Activated CD8-positive, alpha-beta T cell treated with anti-CD3 and anti-CD28 coated beads for 36 hours (primary cell): ENCODE measurements around the gene ST8SIA1. TPM values are rescaled to one million over a fixed set of nuclear protein-coding genes. Genes with fewer than 3 reads are reported as not detected.

Experiments
- ATAC-seq: fragments of 200-7000 bp; cut with Tn5 transposase; one replicate; pipeline ENCODE4 v1.10.0; 2021; ENCODE audit warnings: mild to moderate bottlenecking, moderate library complexity
- CTCF ChIA-PET: fragments of 350-600 bp; sonication (Branson Sonifier 250); formaldehyde crosslinking; loops from one replicate; lab custom pipeline; 2021; ENCODE audit warnings: antibody characterized with exemption; lab: Charles Lee
- POLR2A ChIA-PET: fragments of 350-600 bp; sonication (Branson Sonifier 250); formaldehyde crosslinking; loops from one replicate; lab custom pipeline; 2021; ENCODE audit warnings: antibody characterized with exemption; lab: Charles Lee
- DNase-seq: peaks from one replicate; pipeline ENCODE4 v3.0.0-alpha.2; 2020
- H3K27ac Mint-ChIP-seq: one replicate; pipeline ENCODE4 v1.8.0; 2021; ENCODE audit warnings: mild to moderate bottlenecking, mixed read lengths
- H3K27me3 Mint-ChIP-seq: one replicate; pipeline ENCODE4 v1.8.0; 2021; ENCODE audit warnings: mixed read lengths
- H3K36me3 Mint-ChIP-seq: one replicate; pipeline ENCODE4 v1.8.0; 2021; ENCODE audit warnings: low read depth, mixed read lengths
- H3K4me1 Mint-ChIP-seq: one replicate; pipeline ENCODE4 v1.8.0; 2021; ENCODE audit warnings: low read depth, mixed read lengths
- H3K4me3 Mint-ChIP-seq: one replicate; pipeline ENCODE4 v1.8.0; 2021; ENCODE audit warnings: mild to moderate bottlenecking, moderate library complexity, mixed read lengths
- H3K9me3 Mint-ChIP-seq: one replicate; pipeline ENCODE4 v1.8.0; 2021; ENCODE audit warnings: mixed read lengths
- intact Hi-C: fragments of 100-400 bp; cut with micrococcal nuclease; formaldehyde crosslinking; loops from one replicate; pipeline ENCODE4 v1.10.0; 2022
- total RNA-seq, 2 experiments: library from RNA; stranded (reverse); gene quantifications; one replicate each; pipeline ENCODE4 v1.2.3, GENCODE V29; 2021
- TF ChIP-seq, protein P1 (sequence below): fragments of 200-600 bp; IDR thresholded peaks from one replicate; pipeline ENCODE4 v1.8.0; 2022; ENCODE audit warnings: antibody characterized with exemption, mild to moderate bottlenecking

Gene ST8SIA1
- total RNA-seq, 2 experiments from 2014 or later: 1.5 to 2.5 TPM

DNA sequence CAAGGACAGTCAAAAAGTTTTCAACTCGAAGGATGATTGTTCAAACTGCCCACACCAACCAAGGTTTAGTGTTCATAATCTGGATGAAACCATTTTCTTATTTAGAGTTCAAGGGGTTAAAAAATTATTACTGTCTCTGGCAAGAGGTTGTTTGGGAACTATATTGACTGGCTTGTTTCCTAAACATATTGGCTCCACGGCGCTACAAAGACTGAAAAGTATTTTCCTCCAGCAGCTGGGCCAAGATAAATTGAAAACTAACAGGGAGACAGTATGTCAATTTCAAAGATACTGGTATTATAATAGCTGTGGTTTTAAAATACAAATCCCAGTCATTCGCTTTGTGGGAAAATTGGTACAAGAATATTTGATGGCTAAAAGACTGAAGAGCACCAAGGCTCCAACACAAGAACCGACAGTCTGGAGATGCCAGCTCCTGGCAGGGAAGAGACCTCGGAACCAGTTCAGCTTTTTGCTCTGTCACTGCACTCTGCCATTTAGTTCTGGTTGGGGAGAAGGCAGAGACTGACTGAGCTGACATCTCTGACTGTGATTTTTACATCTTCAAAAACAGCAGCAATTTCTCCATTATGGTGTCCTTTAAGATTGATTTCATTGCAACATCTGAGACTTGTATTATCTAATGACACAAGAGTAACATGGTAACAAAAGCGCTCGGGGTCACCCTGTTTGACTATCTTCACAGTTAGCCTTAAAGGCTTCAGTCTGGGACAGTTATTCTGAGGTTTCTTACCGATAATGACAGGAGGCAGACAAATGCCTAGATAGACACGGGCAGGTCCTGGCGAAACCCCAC lies 62.0 kb downstream of the ST8SIA1 start:
- Mint-ChIP-seq H3K27me3 (peaks cover 4% of the 10 kb centered on the region), H3K4me1 (peaks cover 5% of the 10 kb centered on the region), H3K9me3 (no peaks in the 10 kb centered on the region), H3K36me3 (no peaks in the 10 kb centered on the region), H3K27ac (no peak overlapping the region), H3K4me3 (no peak overlapping the region)
- DNase-seq: no peak
- ATAC-seq: no peak
- POLR2A ChIA-PET: interaction anchor here (0.5 kb wide), 1 partner anchor 57 kb away, joined by 3 read pairs; no protein-coding TSS in a partner anchor
- TF ChIP-seq, protein P1, sequence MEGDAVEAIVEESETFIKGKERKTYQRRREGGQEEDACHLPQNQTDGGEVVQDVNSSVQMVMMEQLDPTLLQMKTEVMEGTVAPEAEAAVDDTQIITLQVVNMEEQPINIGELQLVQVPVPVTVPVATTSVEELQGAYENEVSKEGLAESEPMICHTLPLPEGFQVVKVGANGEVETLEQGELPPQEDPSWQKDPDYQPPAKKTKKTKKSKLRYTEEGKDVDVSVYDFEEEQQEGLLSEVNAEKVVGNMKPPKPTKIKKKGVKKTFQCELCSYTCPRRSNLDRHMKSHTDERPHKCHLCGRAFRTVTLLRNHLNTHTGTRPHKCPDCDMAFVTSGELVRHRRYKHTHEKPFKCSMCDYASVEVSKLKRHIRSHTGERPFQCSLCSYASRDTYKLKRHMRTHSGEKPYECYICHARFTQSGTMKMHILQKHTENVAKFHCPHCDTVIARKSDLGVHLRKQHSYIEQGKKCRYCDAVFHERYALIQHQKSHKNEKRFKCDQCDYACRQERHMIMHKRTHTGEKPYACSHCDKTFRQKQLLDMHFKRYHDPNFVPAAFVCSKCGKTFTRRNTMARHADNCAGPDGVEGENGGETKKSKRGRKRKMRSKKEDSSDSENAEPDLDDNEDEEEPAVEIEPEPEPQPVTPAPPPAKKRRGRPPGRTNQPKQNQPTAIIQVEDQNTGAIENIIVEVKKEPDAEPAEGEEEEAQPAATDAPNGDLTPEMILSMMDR: no peak
- intact Hi-C loops: no loop called here
- CTCF ChIA-PET: interaction anchor here (1.2 kb wide), 1 partner anchor 9 kb away, joined by 3 read pairs; no protein-coding TSS in a partner anchor

DNA sequence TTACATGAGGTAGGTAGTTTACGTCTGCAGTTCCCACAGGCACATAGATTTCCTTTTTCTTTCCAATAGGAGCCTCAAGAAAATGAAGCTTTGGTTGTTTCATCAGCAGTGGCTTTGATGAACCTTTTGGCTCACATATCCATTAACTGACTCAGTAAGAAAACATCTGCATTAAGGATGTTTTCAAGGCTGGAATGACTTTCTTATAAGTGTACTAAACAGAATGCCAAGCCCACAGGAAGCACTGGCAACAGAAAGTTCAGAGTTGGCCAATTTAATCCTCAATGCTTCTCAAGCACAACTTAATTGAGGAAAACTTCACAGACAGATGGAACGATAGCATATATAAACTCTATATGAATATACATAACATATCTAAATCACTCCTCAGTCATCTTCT lies 63.5 kb downstream of the ST8SIA1 start:
- POLR2A ChIA-PET: no interaction called here
- intact Hi-C loops: no loop called here
- no peak overlapping the region for H3K27ac Mint-ChIP-seq
- H3K27me3 Mint-ChIP-seq: peaks cover 4% of the 10 kb centered on the region
- ATAC-seq (no peak), DNase-seq (no peak)
- no peak overlapping the region for H3K4me3 Mint-ChIP-seq
- no peaks in the 10 kb centered on the region for H3K36me3 Mint-ChIP-seq
- CTCF ChIA-PET: no interaction called here
- H3K9me3 Mint-ChIP-seq: no peaks in the 10 kb centered on the region
- peaks cover 7% of the 10 kb centered on the region for H3K4me1 Mint-ChIP-seq
- TF ChIP-seq, protein P1: no peak

DNA sequence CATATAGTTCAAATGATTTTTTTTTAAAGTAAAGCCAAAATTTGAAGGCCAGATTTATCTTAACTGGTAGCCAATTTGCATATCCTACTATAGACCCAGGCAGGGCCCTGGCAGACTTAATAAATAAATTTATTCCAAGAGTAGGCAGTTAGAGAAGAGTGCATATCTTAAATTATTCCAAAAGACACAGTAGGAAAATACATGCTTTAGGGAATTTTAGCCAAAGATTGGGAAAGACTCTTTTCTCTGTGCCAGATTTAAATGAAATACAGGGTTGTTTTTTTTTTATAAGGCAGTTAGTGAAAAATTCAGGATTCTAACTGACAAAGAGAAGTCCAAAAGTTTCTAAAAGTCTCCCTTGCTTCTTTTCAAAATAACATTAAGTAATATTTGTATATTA lies 65.5 kb downstream of the ST8SIA1 start:
- no peaks in the 10 kb centered on the region for H3K9me3 Mint-ChIP-seq
- H3K4me3 Mint-ChIP-seq: no peak overlapping the region
- peaks cover 4% of the 10 kb centered on the region for H3K27me3 Mint-ChIP-seq
- DNase-seq (no peak), ATAC-seq (no peak)
- intact Hi-C loops: no loop called here
- POLR2A ChIA-PET: no interaction called here
- peaks cover 7% of the 10 kb centered on the region for H3K4me1 Mint-ChIP-seq
- H3K36me3 Mint-ChIP-seq: no peaks in the 10 kb centered on the region
- no peak overlapping the region for H3K27ac Mint-ChIP-seq
- TF ChIP-seq, protein P1: no peak
- CTCF ChIA-PET: no interaction called here

DNA sequence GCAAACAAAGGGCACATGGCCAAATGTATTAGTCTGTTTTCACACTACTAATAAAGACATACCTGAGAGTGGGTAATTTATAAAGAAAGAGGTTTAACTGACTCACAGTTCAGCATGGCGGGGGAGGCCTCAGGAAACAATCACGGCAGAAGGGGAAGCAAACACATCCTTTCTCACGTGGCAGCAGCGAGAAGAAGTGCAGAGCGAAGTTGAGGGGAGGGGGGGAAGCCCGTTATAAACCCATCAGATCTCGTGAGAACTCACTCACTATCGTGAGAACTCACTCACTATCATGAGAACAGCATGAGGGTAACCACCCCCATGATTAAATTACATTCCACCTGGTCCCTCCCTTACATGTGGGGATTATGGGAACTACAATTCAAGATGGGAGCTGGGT lies 66.1 kb downstream of the ST8SIA1 start:
- Mint-ChIP-seq H3K27ac (peak overlapping the region; percentile 43), H3K4me3 (peak overlapping the region; percentile 8), H3K27me3 (peaks cover 4% of the 10 kb centered on the region), H3K4me1 (peaks cover 7% of the 10 kb centered on the region), H3K36me3 (no peaks in the 10 kb centered on the region), H3K9me3 (no peaks in the 10 kb centered on the region)
- POLR2A ChIA-PET: no interaction called here
- ATAC-seq (peak; percentile 37), DNase-seq (peak; percentile 28)
- CTCF ChIA-PET: no interaction called here
- intact Hi-C loops: no loop called here
- TF ChIP-seq, protein P1: no peak

DNA sequence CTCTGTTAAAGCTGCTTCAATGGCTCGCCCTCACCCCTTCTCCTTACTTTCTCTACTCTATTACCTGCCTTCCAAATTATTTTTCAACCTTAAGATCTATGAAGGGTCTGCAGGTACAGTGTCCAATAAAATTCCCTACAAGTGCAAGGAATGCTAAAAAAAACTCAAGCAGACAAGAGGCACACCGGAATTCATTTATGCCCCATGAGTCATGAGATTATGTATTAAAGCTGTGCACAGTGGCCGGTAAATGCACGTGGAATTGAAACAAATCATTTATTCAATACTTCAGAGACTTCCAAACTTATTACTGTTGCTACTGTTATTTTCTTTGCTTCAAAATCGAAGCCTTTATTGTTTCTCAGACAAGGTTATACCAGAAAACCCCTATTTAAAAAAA lies 68.4 kb downstream of the ST8SIA1 start:
- intact Hi-C loops: no loop called here
- peaks cover 7% of the 10 kb centered on the region for H3K4me1 Mint-ChIP-seq
- no peak for ATAC-seq
- no peak overlapping the region for H3K4me3 Mint-ChIP-seq
- CTCF ChIA-PET: no interaction called here
- no peaks in the 10 kb centered on the region for H3K36me3 Mint-ChIP-seq
- TF ChIP-seq, protein P1: no peak
- no peak overlapping the region for H3K27ac Mint-ChIP-seq
- peaks cover 4% of the 10 kb centered on the region for H3K27me3 Mint-ChIP-seq
- no peak for DNase-seq
- POLR2A ChIA-PET: no interaction called here
- no peaks in the 10 kb centered on the region for H3K9me3 Mint-ChIP-seq
